HG02852 (cell line): ENCODE results near the gene TXLNB.
"Not testable (repeated sequence)": the region's sequence is repeated elsewhere in the genome, so short reads cannot be mapped to it uniquely, and the experiment has no call there.

Experiments used
- ATAC-seq: cut with Tn5 transposase; IDR thresholded peaks from one replicate; pipeline ENCODE4 v1.9.1; 2021; ENCODE audit warnings: mild to moderate bottlenecking, moderate library complexity; ENCODE audit not compliant: unreplicated experiment

TXLNB gene

GRCh38 chr6:139240161-139241010, 51.4 kb downstream of the TXLNB start:
- ATAC-seq: no peak

- no peak for ATAC-seq
Observed at GRCh38 chr6:139239064-139239463, 52.7 kb downstream of the TXLNB start.

DNA sequence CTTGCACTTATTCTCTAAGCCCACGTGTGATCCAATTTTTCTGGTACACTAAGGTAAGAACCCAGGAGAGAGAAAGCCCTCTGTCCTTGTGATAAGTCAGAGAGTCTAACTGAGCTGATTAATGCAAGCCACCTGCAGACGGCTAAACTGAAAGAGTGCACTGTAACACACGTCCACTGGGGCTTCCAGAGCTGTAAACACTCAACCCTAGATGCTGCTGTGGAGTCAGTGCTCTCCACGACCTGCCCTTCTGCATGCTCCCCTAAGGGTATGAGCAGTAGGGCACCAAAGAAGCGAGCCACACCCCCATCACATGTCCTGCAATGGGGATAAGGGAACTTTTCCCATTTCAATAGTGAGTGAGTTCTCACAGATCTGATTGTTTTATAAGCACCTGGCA, 55.7 kb downstream of the TXLNB start:
- ATAC-seq: no peak

GRCh38 chr6:139235661-139236060, 56.1 kb downstream of the TXLNB start:
- no peak for ATAC-seq

DNA sequence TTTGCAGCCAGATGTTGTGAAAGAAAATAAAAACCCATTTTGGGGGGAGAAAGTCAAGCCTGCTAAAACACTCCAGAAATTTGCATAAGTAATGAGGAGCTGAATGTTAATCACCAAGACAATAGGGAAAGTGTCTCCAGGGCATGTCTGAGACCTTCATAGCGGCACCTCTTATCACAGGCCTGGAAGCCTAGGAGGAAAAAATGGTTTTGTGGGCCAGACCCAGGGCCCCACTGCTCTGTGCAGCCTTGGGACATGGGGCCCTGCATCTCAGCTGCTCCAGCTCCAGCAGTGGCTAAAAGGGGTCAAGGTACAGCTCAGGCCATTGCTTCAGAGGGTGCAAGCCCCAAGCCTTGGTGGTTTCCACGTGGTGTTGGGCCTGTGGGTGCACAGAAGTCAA, 57.6 kb downstream of the TXLNB start:
- not testable (repeated sequence) for ATAC-seq

DNA sequence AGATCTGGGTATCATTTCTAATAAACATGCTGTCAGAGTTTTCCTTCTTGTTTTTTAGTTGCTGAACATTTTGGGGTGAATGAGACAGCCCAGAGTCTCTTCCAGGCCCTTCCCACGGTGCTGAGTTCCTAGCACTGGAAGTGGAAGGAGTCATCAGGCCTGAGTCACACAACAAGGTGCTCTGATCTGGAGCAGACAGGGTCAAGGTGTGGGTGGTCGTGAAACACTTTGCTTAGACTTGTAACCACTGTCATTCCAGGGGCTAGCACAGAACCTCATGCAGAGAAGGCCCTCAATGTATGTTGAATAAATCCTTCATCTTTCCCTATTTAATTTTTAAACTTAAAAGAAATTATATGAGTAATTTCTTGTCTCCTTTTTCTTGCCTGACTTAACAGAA, 60.6 kb downstream of the TXLNB start:
- no peak for ATAC-seq

DNA sequence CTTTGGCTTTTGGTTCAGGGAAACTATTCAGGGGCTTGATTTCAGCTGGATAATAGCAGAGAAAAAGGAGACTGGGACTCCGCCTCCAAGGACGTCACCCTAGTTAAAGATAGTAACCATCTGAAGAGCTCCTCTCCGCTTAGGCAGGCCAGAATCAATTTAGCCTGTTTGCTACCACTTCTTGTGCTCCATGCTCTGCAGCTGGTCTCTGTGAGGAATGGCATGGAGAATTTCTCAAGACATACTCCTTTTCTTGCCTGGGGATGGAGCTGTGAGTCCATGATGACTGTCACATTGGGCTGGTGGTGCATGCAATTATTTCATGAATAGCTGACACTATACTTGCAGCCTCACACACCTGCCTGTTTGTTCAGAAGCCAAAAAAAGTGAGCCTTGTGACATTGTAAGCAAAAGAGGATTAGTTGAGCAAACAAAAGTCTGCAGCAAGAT, 61.4 kb downstream of the TXLNB start:
- no peak for ATAC-seq

DNA sequence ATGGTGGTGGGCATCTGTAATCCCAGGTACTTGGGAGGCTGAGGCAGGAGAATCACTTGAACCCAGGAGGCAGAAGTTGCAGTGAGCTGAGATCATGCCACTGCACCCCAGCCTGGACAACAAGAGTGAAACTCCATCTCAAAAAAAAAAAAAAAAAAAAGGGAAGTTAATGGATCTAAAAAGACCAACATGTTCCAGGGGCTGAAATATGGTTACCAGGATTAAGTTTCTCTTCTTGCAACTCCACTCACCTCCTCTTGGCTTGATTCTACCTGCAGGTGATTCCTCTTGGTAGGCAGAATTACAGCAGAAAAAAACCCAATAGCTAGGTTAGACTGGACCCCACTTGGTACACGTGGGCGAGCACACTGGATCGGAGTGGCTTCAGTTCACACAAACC, 63.4 kb downstream of the TXLNB start:
- ATAC-seq: not testable (repeated sequence)

GRCh38 chr6:139219746-139220145, 72.1 kb downstream of the TXLNB start:
- no peak for ATAC-seq

DNA sequence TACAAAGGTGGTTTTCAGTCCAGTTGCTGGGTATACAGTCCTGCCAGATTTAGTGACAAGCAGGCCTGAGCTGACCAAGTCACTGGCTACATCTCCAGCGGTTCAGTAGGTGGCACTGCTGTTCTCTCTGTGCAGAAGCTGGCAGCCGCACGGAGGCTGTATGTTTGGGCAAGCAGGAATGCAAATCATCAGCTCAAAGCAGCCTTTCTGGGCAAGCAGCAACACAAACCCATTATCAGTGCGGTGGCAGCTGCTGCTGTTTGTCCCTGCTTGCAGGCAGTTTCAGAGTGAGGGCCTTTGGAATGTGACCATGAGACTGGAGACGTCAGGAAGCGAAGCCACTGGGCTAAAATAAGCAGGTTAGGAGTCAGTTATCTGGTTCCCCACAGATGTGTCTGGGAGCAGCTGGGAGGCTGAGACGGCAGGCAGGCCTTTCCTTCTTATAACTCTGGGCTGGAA, 72.5 kb downstream of the TXLNB start:
- ATAC-seq: peak; percentile 100

DNA sequence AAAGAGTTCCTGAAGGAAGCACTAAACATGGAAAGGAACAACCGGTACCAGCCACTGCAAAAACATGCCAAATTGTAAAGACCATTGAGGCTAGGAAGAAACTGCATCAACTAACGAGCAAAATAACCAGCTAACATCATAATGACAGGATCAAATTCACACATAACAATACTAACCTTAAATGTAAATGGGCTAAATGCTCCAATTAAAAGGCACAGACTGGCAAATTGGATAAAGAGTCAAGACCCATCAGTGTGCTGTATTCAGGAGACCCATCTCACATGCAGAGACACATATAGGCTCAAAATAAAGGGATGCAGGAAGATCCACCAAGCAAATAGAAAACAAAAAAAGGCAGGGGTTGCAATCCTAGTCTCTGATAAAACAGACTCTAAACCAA, 79.3 kb downstream of the TXLNB start:
- ATAC-seq: not testable (repeated sequence)

- ATAC-seq: not testable (repeated sequence)
Observed at GRCh38 chr6:139210766-139211165, 81.0 kb downstream of the TXLNB start.

- no peak for ATAC-seq
Observed at GRCh38 chr6:139205843-139206242, 86.0 kb downstream of the TXLNB start.

GRCh38 chr6:139204978-139205377, 86.8 kb downstream of the TXLNB start:
- ATAC-seq: no peak

- ATAC-seq: no peak
Observed at GRCh38 chr6:139201378-139201777, 90.4 kb downstream of the TXLNB start.

GRCh38 chr6:139198529-139199288, 93.1 kb downstream of the TXLNB start:
- no peak for ATAC-seq

GRCh38 chr6:139194740-139195139, 97.1 kb downstream of the TXLNB start:
- ATAC-seq: no peak
